GM11168 (cell line): ENCODE results near the gene MAP7D1.

ENCODE experiments used
- in situ Hi-C: fragments of 300-500 bp; cut with MboI; formaldehyde crosslinking; loops from one replicate; pipeline ENCODE4 v1.12.0; 2022; ENCODE audit warnings: low sequenced_read_pairs; ENCODE audit not compliant: unreplicated experiment

The MAP7D1 gene

GRCh38 chr1:36164361-36164760, 8.4 kb downstream of the MAP7D1 start:
- in situ Hi-C loops, result no loop called here

- in situ Hi-C loops, result no loop called here
Measured at GRCh38 chr1:36165145-36165544, 9.2 kb downstream of the MAP7D1 start.

GRCh38 chr1:36166136-36166535, 10.2 kb downstream of the MAP7D1 start:
- in situ Hi-C loops, result no loop called here

GRCh38 chr1:36166938-36167905, 11.3 kb downstream of the MAP7D1 start:
- in situ Hi-C loops, result no loop called here

GRCh38 chr1:36168514-36168913, 12.6 kb downstream of the MAP7D1 start:
- in situ Hi-C loops, result no loop called here

GRCh38 chr1:36170643-36171412, 14.9 kb downstream of the MAP7D1 start:
- in situ Hi-C loops, result no loop called here

GRCh38 chr1:36172017-36172747, 16.2 kb downstream of the MAP7D1 start:
- in situ Hi-C loops, result no loop called here

GRCh38 chr1:36172983-36173382, 17.0 kb downstream of the MAP7D1 start:
- in situ Hi-C loops, result no loop called here

GRCh38 chr1:36174713-36175112, 18.8 kb downstream of the MAP7D1 start:
- in situ Hi-C loops, result no loop called here

- in situ Hi-C loops, result no loop called here
Measured at GRCh38 chr1:36175137-36176095, 19.5 kb downstream of the MAP7D1 start.

- in situ Hi-C loops, result no loop called here
Measured at GRCh38 chr1:36176106-36176949, 20.4 kb downstream of the MAP7D1 start.

- in situ Hi-C loops, result no loop called here
Measured at GRCh38 chr1:36177589-36178431, 21.9 kb downstream of the MAP7D1 start.

GRCh38 chr1:36178471-36179219, 22.7 kb downstream of the MAP7D1 start:
- in situ Hi-C loops, result no loop called here

- in situ Hi-C loops, result no loop called here
Measured at GRCh38 chr1:36179220-36179600, 23.2 kb downstream of the MAP7D1 start.

GRCh38 chr1:36182734-36183133, 26.8 kb downstream of the MAP7D1 start:
- in situ Hi-C loops, result no loop called here

- in situ Hi-C loops, result no loop called here
Measured at GRCh38 chr1:36183309-36183856, 27.4 kb downstream of the MAP7D1 start.
